Lung (tissue), 12 donors: ENCODE measurements around the gene OGT. TPM values are rescaled to one million over a fixed set of nuclear protein-coding genes. Genes with fewer than 3 reads are reported as not detected.
"Not testable (repeated sequence)": the region's sequence is repeated elsewhere in the genome, so short reads cannot be mapped to it uniquely, and the experiment has no call there.

Source experiments
- ATAC-seq: fragments of 200-7000 bp; cut with Tn5 transposase; one replicate; pipeline ENCODE4 v1.9.1; 2020; ENCODE audit warnings: moderate number of reproducible peaks; ENCODE audit not compliant: insufficient read depth, low FRiP score
- DNase-seq, 3 donors: peaks; one replicate each; pipeline ENCODE4 v3.0.0-alpha.2; 2013 to 2017
- H3K27ac ChIP-seq, 2 donors: one replicate each; pipeline ENCODE4 v1.5.1; 2013; ENCODE audit warnings: mild to moderate bottlenecking in 2 of 2, moderate library complexity in 2 of 2, control low read depth in 1 of 2, inconsistent platforms in 1 of 2, low read depth in 1 of 2, low read length in 1 of 2
- H3K27me3 ChIP-seq, 3 donors: one replicate each; pipeline ENCODE4 v1.5.1; 2013; ENCODE audit warnings: low read length in 2 of 3; ENCODE audit not compliant: control insufficient read depth in 3 of 3, insufficient read depth in 3 of 3
- H3K36me3 ChIP-seq, 4 donors: one replicate each; pipeline ENCODE4 v1.5.1; 2013; ENCODE audit warnings: low read length in 4 of 4, mild to moderate bottlenecking in 1 of 4, moderate library complexity in 1 of 4; ENCODE audit not compliant: control insufficient read depth in 4 of 4, insufficient read depth in 4 of 4
- H3K4me1 ChIP-seq, 5 donors: one replicate each; pipeline ENCODE4 v1.5.1; 2013; ENCODE audit warnings: low read length in 5 of 5, mild to moderate bottlenecking in 2 of 5, moderate library complexity in 1 of 5; ENCODE audit not compliant: control insufficient read depth in 5 of 5, insufficient read depth in 5 of 5
- H3K4me3 ChIP-seq: one replicate; pipeline ENCODE4 v1.5.1; 2013; ENCODE audit warnings: mild to moderate bottlenecking, control low read depth, moderate library complexity
- H3K9ac ChIP-seq, 2 donors: one replicate each; pipeline ENCODE4 v1.5.1; 2013; ENCODE audit warnings: low read length in 2 of 2, control low read depth in 1 of 2; ENCODE audit not compliant: insufficient read depth in 1 of 2
- H3K9me3 ChIP-seq, 4 donors: one replicate each; pipeline ENCODE4 v1.5.1; 2013; ENCODE audit warnings: low read length in 3 of 4, mild to moderate bottlenecking in 1 of 4, moderate library complexity in 1 of 4; ENCODE audit not compliant: control insufficient read depth in 4 of 4, insufficient read depth in 3 of 4
- WGBS, 2 donors: extraction: QIAGEN DNeasy Blood & Tissue Kit; methylation state at CpG; one replicate each; pipeline ENCODE4 v1.1.7; 2013; 5-methylcytosine and 5-hydroxymethylcytosine counted together
- polyA plus RNA-seq, 2 donors: library from polyadenylated mRNA; stranded (reverse); fragments of 200-250 nt; gene quantifications; one replicate each; pipeline ENCODE4 v1.2.1, GENCODE V29; 2013
- total RNA-seq, 2 donors: library from RNA; depleted of rRNA in 1 of 2; stranded (reverse); fragments of >200 nt in 1 of 2; gene quantifications; one replicate each; pipeline ENCODE4 v1.2.1, GENCODE V29; 2014 to 2021
- TF ChIP-seq, protein P1 (sequence below): IDR thresholded peaks from 2 replicates; pipeline ENCODE4 v1.5.1; 2012; ENCODE audit warnings: mild to moderate bottlenecking; ENCODE audit errors: control extremely low read depth, extremely low read depth
- donor health status: control.
- donor health status: control.
- donor health status: Bipolar disorder and iron deficiency.
- donor health status: healthy.
- donor health status: DM: yes; HTN: yes; CAD: no.

Gene OGT
- total and polyA plus RNA-seq, 4 donors, result 32.3 to 385 (median 72.8) TPM

DNA sequence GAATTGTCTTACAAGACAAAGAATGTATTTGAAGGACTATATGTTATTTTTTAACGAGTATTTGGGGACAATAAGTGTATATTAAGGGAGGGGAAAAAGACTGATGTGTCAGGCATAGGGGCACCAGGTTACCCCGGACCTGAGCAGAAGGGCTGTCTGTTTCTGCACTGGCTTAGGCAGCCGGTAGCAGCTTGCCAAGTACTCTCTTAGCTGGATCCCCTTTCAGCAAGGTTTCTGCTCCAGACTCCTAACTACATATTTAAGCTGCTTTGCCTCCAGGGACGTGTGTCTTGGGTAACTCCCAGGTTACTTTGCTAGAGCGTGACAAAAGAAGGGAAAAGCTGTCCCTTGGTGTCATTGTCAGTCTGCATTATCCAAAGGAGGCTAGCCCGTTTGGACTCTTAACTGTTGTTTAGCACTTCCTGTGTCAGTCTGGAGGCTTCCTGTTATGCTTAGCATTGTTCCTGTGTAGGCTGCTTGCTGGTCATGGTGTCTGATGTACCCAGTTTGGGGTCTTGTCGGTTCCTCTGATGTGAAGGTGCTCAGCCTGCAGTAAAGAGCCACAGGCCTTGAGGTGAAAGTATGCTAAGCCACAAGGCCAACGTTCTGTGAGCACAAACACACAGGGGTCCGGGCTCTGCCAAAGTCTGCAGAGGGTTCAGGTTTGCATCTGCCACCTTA lies 73.8 kb downstream of the OGT start:
- ATAC-seq, result no peak
- 40 to 53% methylated on average over 9 of the region's 9 CpGs for WGBS, 2 donors
- TF ChIP-seq, protein P1, sequence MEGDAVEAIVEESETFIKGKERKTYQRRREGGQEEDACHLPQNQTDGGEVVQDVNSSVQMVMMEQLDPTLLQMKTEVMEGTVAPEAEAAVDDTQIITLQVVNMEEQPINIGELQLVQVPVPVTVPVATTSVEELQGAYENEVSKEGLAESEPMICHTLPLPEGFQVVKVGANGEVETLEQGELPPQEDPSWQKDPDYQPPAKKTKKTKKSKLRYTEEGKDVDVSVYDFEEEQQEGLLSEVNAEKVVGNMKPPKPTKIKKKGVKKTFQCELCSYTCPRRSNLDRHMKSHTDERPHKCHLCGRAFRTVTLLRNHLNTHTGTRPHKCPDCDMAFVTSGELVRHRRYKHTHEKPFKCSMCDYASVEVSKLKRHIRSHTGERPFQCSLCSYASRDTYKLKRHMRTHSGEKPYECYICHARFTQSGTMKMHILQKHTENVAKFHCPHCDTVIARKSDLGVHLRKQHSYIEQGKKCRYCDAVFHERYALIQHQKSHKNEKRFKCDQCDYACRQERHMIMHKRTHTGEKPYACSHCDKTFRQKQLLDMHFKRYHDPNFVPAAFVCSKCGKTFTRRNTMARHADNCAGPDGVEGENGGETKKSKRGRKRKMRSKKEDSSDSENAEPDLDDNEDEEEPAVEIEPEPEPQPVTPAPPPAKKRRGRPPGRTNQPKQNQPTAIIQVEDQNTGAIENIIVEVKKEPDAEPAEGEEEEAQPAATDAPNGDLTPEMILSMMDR, result no peak
- Histone ChIP-seq H3K27me3 (peaks cover 0 to 4% (median 0%) of the 10 kb centered on the region in 3 donors), H3K4me3 (no peak overlapping the region), H3K36me3 (peaks cover 0 to 38% (median 14%) of the 10 kb centered on the region in 4 donors), H3K27ac (peak overlapping the region in 1 of 2 donors; percentile 4), H3K9me3 (peaks cover 0 to 8% (median 3%) of the 10 kb centered on the region in 4 donors), H3K4me1 (peaks cover 0 to 5% (median 0%) of the 10 kb centered on the region in 5 donors), H3K9ac (no peak overlapping the region)
- DNase-seq, result no peak

DNA sequence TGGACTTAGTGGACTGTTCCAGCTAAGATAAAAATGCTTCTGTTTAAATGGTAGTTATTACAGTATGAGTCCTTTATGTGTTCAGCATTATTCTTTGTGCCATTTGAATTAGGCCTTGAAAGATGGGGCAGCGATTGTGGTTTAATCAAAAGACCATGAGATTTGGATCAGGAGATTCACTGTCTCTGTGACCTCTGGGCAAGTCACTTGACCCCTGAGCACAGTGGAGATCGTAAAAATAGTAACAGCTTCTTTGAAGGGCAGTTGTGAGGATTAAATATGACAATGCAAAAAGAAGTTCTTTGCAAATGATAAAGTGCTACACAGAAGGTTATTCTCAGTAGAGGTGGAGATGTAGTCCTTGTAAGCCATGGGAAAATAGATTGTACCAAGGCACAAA lies 74.6 kb downstream of the OGT start:
- Histone ChIP-seq H3K4me3 (no peak overlapping the region), H3K36me3 (peaks cover 0 to 41% (median 15%) of the 10 kb centered on the region in 4 donors), H3K9me3 (peaks cover 0 to 8% (median 3%) of the 10 kb centered on the region in 4 donors), H3K4me1 (peaks cover 0 to 5% (median 0%) of the 10 kb centered on the region in 5 donors), H3K27ac (no peak overlapping the region), H3K9ac (no peak overlapping the region), H3K27me3 (peaks cover 0 to 4% (median 0%) of the 10 kb centered on the region in 3 donors)
- TF ChIP-seq, protein P1, result no peak
- no peak for DNase-seq
- WGBS, 2 donors, result 78 to 92% methylated on average over 2 of the region's 2 CpGs
- ATAC-seq, result no peak

DNA sequence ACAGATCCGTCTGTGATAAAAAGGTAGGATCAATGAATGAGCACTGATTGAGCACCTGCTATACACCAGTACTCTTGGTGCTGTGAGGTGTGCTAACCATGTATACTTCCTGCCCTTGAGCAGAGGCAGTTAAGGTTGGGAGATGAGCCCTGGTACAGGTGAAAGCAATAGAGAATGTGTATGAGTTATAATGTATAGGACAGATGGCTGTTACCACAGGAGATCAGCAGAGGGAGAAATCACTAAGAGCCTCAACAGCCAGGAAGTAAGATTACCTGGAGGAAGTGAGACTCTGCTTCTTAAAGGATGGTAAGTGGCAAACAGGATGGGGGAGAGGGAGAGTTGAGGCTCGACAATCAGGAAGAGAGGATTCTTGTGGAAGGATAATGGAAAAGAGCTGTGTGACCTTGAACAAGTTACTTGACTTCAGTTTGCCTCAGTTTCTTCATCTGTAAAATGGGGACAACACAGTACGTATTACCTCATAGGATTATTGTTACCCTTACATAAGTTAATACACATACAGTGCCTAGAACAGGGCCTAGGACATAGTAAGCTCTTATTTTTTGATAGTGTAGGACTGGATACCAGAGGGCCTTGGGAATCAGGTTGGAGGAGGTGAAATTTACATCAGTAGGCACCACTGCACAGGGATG lies 76.3 kb downstream of the OGT start:
- Histone ChIP-seq H3K4me1 (peaks cover 0 to 5% (median 0%) of the 10 kb centered on the region in 5 donors), H3K27me3 (peaks cover 0 to 4% (median 0%) of the 10 kb centered on the region in 3 donors), H3K36me3 (peaks cover 0 to 34% (median 16%) of the 10 kb centered on the region in 4 donors), H3K27ac (no peak overlapping the region), H3K9me3 (peaks cover 0 to 7% (median 2%) of the 10 kb centered on the region in 4 donors), H3K4me3 (no peak overlapping the region), H3K9ac (no peak overlapping the region)
- ATAC-seq (no peak), DNase-seq (no peak)
- 74 to 90% methylated on average over 3 of the region's 3 CpGs for WGBS, 2 donors
- TF ChIP-seq, protein P1, result no peak

DNA sequence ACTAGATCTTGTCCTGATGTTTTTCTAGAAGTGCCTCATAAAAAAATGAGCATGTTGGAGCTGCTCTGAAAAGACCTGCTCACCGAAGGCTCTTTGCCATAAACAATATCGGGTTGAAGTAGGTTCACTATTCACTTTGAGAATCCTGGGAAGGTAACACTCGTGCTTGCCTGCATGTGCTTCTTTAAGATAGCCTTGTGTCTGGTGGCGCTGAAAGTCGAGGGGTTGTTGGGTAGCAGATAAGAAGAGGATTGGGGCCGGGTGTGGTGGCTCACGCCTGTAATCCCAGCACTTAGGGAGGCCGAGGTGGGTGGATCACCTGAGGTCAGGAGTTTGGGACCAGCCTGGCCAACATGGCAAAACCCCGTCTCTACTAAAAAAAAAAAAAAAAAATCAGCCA lies 78.8 kb downstream of the OGT start:
- DNase-seq, H3K27me3 ChIP-seq, ATAC-seq, H3K27ac ChIP-seq, H3K4me3 ChIP-seq, H3K9me3 ChIP-seq, H3K9ac ChIP-seq, H3K4me1 ChIP-seq: not testable (repeated sequence)
- H3K36me3 ChIP-seq, result peaks cover 0 to 27% (median 12%) of the 10 kb centered on the region in 4 donors
- 91 to 98% methylated on average over 8 to 9 of the region's 9 CpGs for WGBS, 2 donors
